Gastrocnemius medialis (tissue), 4 donors: ENCODE data around the gene CA6. TPM values are rescaled to one million over a fixed set of nuclear protein-coding genes. Genes with fewer than 3 reads are reported as not detected.
A peak's percentile ranks its signal among the peaks of the same experiment; 100 is the strongest.

Experiments
- ATAC-seq, 2 donors: fragments of 150-250 bp; one replicate each; pipeline ENCODE4 v1.9.1; 2016
- DNase-seq, 2 donors: peaks; one replicate each; pipeline ENCODE4 v3.0.0-alpha.2; 2019
- H3K27ac ChIP-seq, 4 donors: fragments of 200-600 bp; sonication (generic); 1 replicate in 1 of 4; 2 replicates in 3 of 4; pipeline ENCODE4 v1.5.1; 2016 to 2018; ENCODE audit warnings: mild to moderate bottlenecking in 2 of 4, moderate library complexity in 1 of 4
- H3K27me3 ChIP-seq, 3 donors: fragments of 200-600 bp; sonication (generic) in 2 of 3; 1 replicate in 1 of 3; 2 replicates in 2 of 3; pipeline versions ENCODE4 v1.5.1 to v1.6.0; 2016 to 2019; ENCODE audit warnings: mild to moderate bottlenecking in 1 of 3, moderate library complexity in 1 of 3
- H3K36me3 ChIP-seq, 2 donors: fragments of 200-600 bp; sonication (generic) in 1 of 2; one replicate each; pipeline ENCODE4 v1.5.1; 2017 to 2018
- H3K4me1 ChIP-seq, 2 donors: fragments of 200-600 bp; sonication (generic) in 1 of 2; one replicate each; pipeline ENCODE4 v1.5.1; 2016 to 2017; ENCODE audit warnings: mild to moderate bottlenecking in 2 of 2
- H3K4me3 ChIP-seq, 4 donors: fragments of 200-600 bp; sonication (generic) in 3 of 4; 1 replicate in 1 of 4; 2 replicates in 3 of 4; pipeline ENCODE4 v1.5.1; 2016 to 2019; ENCODE audit warnings: mild to moderate bottlenecking in 2 of 4
- H3K9me3 ChIP-seq, 3 donors: fragments of 200-600 bp; sonication (generic) in 2 of 3; 1 replicate in 1 of 3; 2 replicates in 2 of 3; pipeline ENCODE4 v1.5.1; 2016 to 2019
- POLR2A ChIP-seq, 2 donors: fragments of 450-650 bp; IDR thresholded peaks; one replicate each; pipeline ENCODE4 v1.6.1; 2017; ENCODE audit warnings: antibody characterized with exemption in 2 of 2, mild to moderate bottlenecking in 2 of 2, moderate library complexity in 2 of 2
- in situ Hi-C, 4 donors: fragments of 200-750 bp; cut with MboI; loops; one replicate each; pipeline versions ENCODE4 v1.15.0 to v1.8.0; 2017; ENCODE audit warnings: low sequenced_read_pairs in 4 of 4
- intact Hi-C: fragments of 100-400 bp; cut with DNase I; formaldehyde crosslinking; loops from one replicate; pipeline ENCODE4 v1.15.1; 2023; ENCODE audit warnings: low total_unique reads
- total RNA-seq, 4 donors: library from RNA; depleted of rRNA; stranded (reverse); fragments of >200 nt; gene quantifications; one replicate each; pipeline versions ENCODE4 v1.1.0 to v1.2.3, GENCODE V29; 2016
- TF ChIP-seq, protein P1 (sequence below), 5 experiments: fragments of 450-650 bp in 3 of 5; fragments of 200-600 bp in 2 of 5; sonication (generic) in 2 of 5; IDR thresholded peaks in 4 of 5; conservative IDR thresholded peaks in 1 of 5; 1 replicate in 4 of 5; 2 replicates in 1 of 5; pipeline ENCODE4 v1.5.1; 2016 to 2019; ENCODE audit warnings: antibody characterized with exemption in 5 of 5, mild to moderate bottlenecking in 3 of 5, moderate library complexity in 3 of 5

The CA6 gene
- total RNA-seq, 4 donors from 2014 or later = not detected

DNA sequence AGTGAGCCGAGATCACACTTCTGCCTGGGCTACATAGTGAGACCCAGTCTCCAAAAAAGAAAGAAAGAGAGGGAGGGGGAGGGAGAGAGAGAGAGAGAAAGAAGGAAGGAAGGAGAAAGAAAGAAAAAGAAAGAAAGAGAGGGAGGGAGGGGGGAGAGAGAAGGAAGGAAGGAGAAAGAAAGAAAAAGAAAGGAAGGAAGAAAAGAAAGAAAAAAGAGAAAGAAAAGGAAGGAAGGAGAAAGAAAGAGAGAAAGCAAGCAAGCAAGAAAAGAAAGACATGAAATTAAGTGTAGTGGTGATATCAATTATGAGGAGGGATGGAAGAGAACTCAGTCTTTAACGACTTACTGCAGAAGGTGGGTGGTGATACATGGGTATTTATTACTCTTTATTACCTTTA, 38.5 kb downstream of the CA6 start:
- ATAC-seq (no peak), DNase-seq (no peak)
- no peak overlapping the region for H3K4me3 ChIP-seq
- H3K27me3 ChIP-seq = no peaks in the 10 kb centered on the region
- in situ Hi-C loops = loop anchor here in 2 of 4 donors (10.0 to 25.0 kb wide), 3 partner anchors 69 to 129 kb away; no protein-coding TSS in a partner anchor
- H3K9me3 ChIP-seq = no peaks in the 10 kb centered on the region
- TF ChIP-seq, protein P1, sequence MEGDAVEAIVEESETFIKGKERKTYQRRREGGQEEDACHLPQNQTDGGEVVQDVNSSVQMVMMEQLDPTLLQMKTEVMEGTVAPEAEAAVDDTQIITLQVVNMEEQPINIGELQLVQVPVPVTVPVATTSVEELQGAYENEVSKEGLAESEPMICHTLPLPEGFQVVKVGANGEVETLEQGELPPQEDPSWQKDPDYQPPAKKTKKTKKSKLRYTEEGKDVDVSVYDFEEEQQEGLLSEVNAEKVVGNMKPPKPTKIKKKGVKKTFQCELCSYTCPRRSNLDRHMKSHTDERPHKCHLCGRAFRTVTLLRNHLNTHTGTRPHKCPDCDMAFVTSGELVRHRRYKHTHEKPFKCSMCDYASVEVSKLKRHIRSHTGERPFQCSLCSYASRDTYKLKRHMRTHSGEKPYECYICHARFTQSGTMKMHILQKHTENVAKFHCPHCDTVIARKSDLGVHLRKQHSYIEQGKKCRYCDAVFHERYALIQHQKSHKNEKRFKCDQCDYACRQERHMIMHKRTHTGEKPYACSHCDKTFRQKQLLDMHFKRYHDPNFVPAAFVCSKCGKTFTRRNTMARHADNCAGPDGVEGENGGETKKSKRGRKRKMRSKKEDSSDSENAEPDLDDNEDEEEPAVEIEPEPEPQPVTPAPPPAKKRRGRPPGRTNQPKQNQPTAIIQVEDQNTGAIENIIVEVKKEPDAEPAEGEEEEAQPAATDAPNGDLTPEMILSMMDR (IDR thresholded peaks at IDR 0.05 in 4 of 5, conservative IDR thresholded peaks at IDR 0.05 in 1 of 5) = no peak
- TF ChIP-seq POLR2A (IDR thresholded peaks at IDR 0.05) = no peak
- H3K27ac ChIP-seq = no peak overlapping the region
- H3K4me1 ChIP-seq = peaks cover 3 to 5% of the 10 kb centered on the region in 2 donors
- intact Hi-C loops = no loop called here
- no peaks in the 10 kb centered on the region for H3K36me3 ChIP-seq

DNA sequence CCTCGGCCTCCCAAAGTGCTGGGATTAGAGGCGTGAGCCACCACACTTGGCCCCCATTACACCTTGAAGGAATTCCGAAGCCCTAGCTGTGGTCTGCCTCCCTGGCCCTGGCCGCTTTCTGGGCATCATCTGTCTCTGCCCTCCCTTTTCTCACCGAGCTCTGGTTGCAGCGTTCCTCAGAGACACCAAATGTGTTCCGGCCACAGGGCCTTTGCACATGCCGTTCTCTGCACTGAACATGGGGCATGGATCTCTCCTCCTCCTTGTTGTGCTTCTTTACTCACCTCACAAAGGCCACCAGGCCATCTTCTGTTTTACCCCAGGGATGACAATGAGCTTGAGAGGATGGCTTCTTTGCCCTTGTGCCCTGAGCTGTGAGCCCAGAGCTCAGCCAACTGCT, 39.3 kb downstream of the CA6 start:
- Histone ChIP-seq H3K4me3 (no peak overlapping the region), H3K27me3 (no peaks in the 10 kb centered on the region), H3K36me3 (no peaks in the 10 kb centered on the region), H3K4me1 (peaks cover 3 to 5% of the 10 kb centered on the region in 2 donors), H3K9me3 (no peaks in the 10 kb centered on the region), H3K27ac (no peak overlapping the region)
- intact Hi-C loops = loop anchor here (5.0 kb wide), 2 partner anchors 128 to 168 kb away; partner anchors contain the start of gene RERE
- in situ Hi-C loops = loop anchor here in 3 of 4 donors (5.0 to 25.0 kb wide), 4 partner anchors 68 to 130 kb away; no protein-coding TSS in a partner anchor
- ATAC-seq = no peak
- no peak for DNase-seq
- TF ChIP-seq, protein P1 (IDR thresholded peaks at IDR 0.05 in 4 of 5, conservative IDR thresholded peaks at IDR 0.05 in 1 of 5) = no peak
- TF ChIP-seq POLR2A (IDR thresholded peaks at IDR 0.05) = no peak

DNA sequence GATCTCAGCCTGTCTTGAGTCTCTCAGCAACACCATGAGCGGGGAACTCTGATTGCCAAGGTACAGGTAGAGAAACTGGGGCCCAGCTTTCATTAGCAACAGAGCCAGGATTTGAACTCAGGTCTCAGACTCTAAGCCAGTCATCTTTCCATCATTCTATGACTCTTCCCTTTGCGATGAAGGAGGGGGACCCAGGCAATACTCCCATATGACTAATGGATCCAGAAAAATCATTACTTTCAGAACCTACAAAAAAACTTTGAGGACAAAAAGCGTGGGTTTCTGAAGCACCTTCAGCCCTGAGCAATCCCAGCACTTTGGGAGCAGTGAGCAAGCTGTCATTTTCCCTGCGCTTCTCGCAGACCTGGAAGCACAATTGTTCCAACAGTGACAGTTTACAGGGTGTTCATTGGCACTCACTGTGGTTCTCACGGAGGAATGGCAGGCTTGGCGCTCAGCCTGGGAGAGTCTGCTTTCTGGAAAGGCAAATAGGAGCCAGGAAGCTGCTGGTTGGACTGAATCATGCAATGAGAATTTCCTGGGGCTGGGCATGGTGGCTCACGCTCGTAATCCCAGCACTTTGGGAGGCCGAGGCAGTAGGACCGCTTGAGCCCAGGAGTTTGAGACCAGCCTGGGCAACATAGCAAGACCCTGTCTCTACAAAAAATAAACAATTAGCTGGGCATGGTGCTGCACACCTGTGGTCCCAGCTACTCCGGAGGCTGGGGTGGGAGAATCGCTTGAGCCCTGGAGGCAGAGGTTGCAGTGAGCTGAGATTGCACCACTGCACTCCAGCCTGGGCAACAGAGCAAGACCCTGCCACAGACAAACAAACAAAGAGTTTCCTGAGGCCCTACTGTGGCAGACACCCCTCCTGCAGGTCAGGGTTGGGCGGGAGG, 40.5 kb downstream of the CA6 start:
- TF ChIP-seq, protein P1 (IDR thresholded peaks at IDR 0.05 in 4 of 5, conservative IDR thresholded peaks at IDR 0.05 in 1 of 5) = no peak
- no peak for TF ChIP-seq POLR2A (IDR thresholded peaks at IDR 0.05)
- H3K9me3 ChIP-seq = no peaks in the 10 kb centered on the region
- peak; percentile 79 to 88 for DNase-seq
- no peak overlapping the region for H3K4me3 ChIP-seq
- H3K36me3 ChIP-seq = no peaks in the 10 kb centered on the region
- peak; percentile 98 to 99 for ATAC-seq
- H3K27me3 ChIP-seq = no peaks in the 10 kb centered on the region
- in situ Hi-C loops (loop anchor here in 3 of 4 donors (5.0 to 25.0 kb wide), 4 partner anchors 69 to 131 kb away; no protein-coding TSS in a partner anchor), intact Hi-C loops (loop anchor here (5.0 kb wide), 2 partner anchors 129 to 169 kb away; partner anchors contain the start of gene RERE)
- H3K27ac ChIP-seq = peak overlapping the region; percentile 24 to 56 (median 32)
- H3K4me1 ChIP-seq = peaks cover 3 to 5% of the 10 kb centered on the region in 2 donors

DNA sequence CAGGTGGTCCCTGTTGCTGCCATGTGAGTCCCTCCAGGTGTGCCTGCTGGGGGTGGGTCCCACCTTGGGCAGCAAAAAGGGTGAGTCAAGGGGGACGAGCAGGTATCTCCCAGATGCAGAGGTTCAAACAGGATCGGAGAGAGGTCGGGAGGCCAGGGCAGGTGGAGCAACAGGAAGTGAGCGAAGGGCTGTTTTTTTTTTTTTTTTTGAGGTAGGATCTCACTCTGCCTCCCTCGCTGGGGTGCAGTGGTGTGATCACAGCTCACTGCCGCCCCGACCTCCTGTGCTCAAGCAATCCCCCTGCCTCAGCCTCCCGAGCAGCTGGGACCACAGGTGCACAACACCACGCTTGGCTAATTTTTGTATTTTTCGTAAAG, 41.1 kb downstream of the CA6 start:
- no peak overlapping the region for H3K4me3 ChIP-seq
- H3K4me1 ChIP-seq = peaks cover 3 to 5% of the 10 kb centered on the region in 2 donors
- no peaks in the 10 kb centered on the region for H3K27me3 ChIP-seq
- no peaks in the 10 kb centered on the region for H3K36me3 ChIP-seq
- no peak for ATAC-seq
- no peaks in the 10 kb centered on the region for H3K9me3 ChIP-seq
- intact Hi-C loops = loop anchor here (5.0 kb wide), 2 partner anchors 130 to 170 kb away; partner anchors contain the start of gene RERE
- H3K27ac ChIP-seq = peak overlapping the region in 1 of 4 donors; percentile 24
- no peak for TF ChIP-seq POLR2A (IDR thresholded peaks at IDR 0.05)
- TF ChIP-seq, protein P1 (IDR thresholded peaks at IDR 0.05 in 4 of 5, conservative IDR thresholded peaks at IDR 0.05 in 1 of 5) = no peak
- DNase-seq = no peak
- in situ Hi-C loops = loop anchor here in 3 of 4 donors (5.0 to 25.0 kb wide), 4 partner anchors 70 to 132 kb away; no protein-coding TSS in a partner anchor
